HG03439 (cell line): ENCODE data around the gene PTGR3.

Experiments used
- ATAC-seq: cut with Tn5 transposase; IDR thresholded peaks from one replicate; pipeline ENCODE4 v1.9.1; 2021; ENCODE audit warnings: mild to moderate bottlenecking, moderate library complexity; ENCODE audit not compliant: unreplicated experiment

PTGR3 gene, protein sequence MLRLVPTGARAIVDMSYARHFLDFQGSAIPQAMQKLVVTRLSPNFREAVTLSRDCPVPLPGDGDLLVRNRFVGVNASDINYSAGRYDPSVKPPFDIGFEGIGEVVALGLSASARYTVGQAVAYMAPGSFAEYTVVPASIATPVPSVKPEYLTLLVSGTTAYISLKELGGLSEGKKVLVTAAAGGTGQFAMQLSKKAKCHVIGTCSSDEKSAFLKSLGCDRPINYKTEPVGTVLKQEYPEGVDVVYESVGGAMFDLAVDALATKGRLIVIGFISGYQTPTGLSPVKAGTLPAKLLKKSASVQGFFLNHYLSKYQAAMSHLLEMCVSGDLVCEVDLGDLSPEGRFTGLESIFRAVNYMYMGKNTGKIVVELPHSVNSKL

GRCh38 chr18:75209129-75209950 is at the start of gene PTGR3:
TSS of gene PTGR3 (minus strand) at chr18:75209139. CDS start at chr18:75209058, 81 bp downstream.
- peak; percentile 47 for ATAC-seq

DNA sequence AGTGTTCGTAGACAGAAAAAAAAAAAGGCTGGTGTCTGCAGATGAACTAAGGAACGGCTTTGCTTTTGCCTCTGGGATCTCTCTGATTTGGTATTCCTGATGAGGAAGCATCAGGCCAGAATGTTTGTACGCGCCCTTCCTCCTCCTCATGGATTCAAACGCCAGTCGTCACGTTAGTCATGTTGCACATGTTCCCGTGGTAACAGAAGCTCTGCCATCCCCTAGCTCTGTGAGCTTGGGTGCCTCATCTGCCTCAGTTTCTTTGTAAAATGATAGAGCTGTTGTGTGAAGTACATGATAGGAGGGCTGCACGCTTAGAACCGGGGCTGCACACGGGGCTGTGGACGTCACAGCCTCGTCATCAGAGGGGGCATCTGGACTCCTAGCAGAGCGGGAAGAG is 48.7 kb upstream of the PTGR3 start:
- ATAC-seq: no peak

DNA sequence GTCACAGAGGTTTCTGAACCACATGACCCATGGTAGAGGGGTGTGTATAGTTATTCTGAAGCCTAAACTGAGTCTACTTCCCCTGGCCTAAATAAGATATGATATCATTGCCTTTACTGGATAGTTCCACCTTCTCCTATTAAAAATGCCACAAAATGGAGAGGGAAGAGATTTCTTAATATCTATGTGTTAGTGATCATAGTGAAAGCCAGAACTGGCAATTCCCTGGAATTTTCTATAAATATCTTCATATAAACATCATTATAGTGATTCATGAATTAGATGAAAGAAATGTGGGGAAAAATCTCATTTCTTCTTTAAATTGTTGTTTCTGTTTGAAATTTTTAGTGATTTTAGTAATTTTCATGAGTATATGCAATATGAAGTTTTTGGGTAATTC is 47.4 kb upstream of the PTGR3 start:
- no peak for ATAC-seq

- no peak for ATAC-seq
These were observed 46.2 kb upstream of the PTGR3 start for GRCh38 chr18:75255094-75255493.

- no peak for ATAC-seq
These were observed 44.8 kb upstream of the PTGR3 start for GRCh38 chr18:75253784-75254183.

- no peak for ATAC-seq
These were observed 44.1 kb upstream of the PTGR3 start for GRCh38 chr18:75253043-75253442.

- no peak for ATAC-seq
These were observed 43.2 kb upstream of the PTGR3 start for GRCh38 chr18:75252136-75252535.

DNA sequence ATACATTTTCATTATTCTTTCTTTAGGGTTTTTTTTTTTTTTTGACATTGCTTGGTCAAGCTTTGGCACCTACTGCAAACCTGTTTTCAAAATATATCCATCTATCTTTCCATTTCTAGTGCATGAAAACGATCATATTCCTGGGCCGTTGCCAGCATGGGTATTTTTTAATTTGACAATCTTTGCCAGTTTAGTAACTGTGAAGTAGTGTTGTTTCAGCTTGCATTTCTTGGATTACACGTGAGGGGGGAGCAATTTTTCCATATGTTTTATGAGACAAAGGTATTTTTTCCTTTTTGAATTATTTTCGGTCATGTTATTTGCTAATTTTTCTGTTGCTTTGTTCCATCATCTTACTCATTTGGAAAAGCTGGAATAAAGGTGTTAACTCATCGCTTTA is 42.5 kb upstream of the PTGR3 start:
- no peak for ATAC-seq

DNA sequence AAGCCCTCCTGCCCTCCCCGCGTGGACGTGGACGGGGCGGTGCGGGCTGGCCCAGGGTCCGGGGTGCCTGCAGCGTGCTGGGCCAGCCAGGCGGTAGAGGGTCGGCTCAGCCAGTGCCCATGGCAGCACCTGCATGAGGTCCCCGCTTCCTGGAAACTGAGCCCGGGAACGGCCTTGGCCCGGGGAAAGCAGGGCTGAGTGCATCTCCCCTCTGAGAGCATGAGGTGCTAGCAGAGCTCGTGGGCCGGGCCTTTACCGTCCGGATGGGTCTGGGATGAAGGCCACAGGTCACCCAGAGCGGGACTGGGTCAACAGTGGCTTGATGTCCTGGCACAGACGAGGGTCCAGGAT is 41.5 kb upstream of the PTGR3 start:
- no peak for ATAC-seq

GRCh38 chr18:75249672-75250470 is 40.9 kb upstream of the PTGR3 start:
- ATAC-seq: no peak

- ATAC-seq: no peak
These were observed 40.2 kb upstream of the PTGR3 start for GRCh38 chr18:75249175-75249518.

- no peak for ATAC-seq
These were observed 39.7 kb upstream of the PTGR3 start for GRCh38 chr18:75248426-75249174.

DNA sequence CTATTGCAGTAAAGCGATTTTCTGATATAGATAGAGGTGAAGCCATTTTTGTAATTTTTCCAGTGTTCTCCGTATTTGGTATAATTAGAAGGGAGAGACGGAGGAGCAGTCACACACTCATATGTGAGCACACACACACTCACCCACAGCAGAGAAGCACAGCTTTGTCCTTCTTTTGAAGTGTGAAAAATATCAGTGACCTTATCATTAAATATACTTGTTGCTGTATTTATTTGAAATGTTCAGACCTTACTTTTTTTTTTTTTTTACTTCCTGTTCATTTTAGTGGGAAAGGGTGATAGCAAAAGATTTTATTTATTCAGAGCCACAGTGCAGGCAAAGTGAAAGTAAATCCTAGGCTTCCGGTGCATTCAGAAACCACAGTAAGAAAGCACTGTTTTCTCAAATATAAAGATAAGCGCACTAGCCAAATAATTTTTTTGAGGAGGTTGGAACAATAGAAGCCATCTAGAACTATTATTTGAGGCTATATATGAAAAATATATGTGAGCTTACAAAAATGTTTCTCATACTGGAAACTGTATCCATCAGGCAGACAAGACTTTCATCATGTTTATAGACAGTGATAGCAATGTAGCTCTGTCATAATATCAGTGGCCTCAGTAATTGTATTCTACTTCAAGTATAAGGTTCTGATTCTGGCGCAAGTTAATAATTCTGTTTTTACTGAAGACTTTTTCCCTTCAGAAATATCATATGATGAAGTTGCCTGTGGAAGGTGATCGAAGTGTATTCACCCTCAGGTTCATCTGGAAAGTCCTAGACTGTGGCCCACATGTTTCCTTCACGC is 38.9 kb upstream of the PTGR3 start:
- no peak for ATAC-seq

- ATAC-seq: no peak
These were observed 38.0 kb upstream of the PTGR3 start for GRCh38 chr18:75246721-75247610.

- no peak for ATAC-seq
These were observed 35.7 kb upstream of the PTGR3 start for GRCh38 chr18:75244351-75245313.

- ATAC-seq: no peak
These were observed 32.8 kb upstream of the PTGR3 start for GRCh38 chr18:75241705-75242104.

DNA sequence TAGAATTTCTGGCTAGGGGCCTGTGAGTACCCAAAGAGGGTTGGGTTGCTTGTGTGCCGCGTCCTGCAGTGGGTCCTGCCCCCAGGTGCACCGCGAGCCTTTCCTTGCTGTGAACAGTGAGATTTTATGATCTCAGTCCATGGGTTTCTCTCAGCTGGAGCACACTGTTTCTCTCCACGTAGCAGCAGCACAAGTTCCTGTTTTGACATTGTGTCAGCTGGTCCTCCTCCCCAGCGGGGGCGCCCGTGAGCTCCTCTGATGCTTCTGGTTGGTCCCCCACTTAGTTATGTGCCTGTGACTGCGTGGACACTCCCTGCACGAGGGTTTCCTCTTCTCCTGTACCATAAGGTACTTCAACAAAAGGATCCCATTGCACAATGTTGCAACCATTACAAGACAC is 31.5 kb upstream of the PTGR3 start:
- ATAC-seq: no peak

GRCh38 chr18:75238786-75239185 is 29.8 kb upstream of the PTGR3 start:
- ATAC-seq: no peak
